ENCODE results near the gene SERPINE2.
"Not testable (repeated sequence)": the region's sequence is repeated elsewhere in the genome, so short reads cannot be mapped to it uniquely, and the experiment has no call there.

Gene SERPINE2

DNA sequence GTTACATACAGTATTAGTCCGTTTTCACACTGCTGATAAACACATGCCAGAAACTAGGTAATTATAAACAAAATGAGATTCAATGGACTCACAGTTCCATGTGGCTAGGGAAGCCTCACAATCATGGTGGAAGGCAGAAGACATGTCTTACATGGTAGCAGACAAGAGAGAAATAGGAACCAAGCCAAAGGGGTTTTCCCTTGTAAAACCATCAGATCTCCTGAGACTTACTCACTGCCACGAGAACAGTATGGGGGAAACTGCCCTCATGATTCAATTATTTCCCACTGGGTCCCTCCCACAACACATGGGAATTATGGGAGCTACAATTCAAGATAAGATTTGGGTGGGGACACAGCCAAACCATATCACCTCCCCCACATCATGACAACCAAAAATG lies 99.6 kb downstream of the SERPINE2 start:
- not testable (repeated sequence) for DNase-seq

GRCh38 chr2:223937535-223937934 lies 101.6 kb downstream of the SERPINE2 start:
- DNase-seq, result no peak

DNA sequence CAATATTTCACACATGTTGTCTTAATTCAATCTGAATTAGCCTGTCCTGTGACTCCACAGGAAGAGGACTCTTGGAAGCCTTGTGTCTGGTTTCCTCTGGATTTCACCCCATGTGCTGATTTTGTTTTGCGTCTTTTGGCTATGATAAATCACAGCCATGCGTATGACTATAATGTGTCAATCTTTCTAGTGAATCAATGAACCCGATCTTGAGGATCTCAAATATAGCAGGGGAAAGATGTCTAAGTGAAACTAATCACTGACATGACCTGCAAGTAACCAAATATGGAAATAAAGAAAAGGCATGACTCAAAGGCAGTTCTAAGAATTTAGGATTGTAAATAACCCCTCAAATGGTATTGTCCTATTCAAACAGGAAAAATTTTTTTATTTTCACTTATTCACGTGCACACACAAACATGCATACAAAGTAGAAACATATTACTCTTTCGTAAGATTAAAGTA lies 102.2 kb downstream of the SERPINE2 start:
- no peak for DNase-seq

- no peak for DNase-seq
Measured at GRCh38 chr2:223935459-223936125, 103.5 kb downstream of the SERPINE2 start.

DNA sequence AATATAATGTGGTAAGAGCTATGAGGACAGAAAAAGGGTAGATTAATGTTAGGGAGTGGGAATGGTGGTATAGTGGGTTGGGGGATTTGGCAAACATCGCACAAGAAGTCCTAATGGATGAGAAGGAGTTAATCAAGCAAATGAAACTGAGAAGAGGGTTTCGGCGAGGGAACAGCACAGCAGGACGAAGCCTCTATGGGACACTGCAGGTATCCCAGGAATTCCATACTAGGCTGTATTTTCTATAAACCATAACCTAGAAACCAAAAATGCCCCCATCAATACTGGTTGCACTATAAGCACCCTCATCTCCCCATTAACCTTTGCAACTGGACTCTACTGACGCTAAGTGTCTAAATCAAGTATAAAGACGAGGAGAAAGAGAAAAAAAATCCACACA lies 104.2 kb downstream of the SERPINE2 start:
- no peak for DNase-seq

- no peak for DNase-seq
Measured at GRCh38 chr2:223932816-223933800, 106.0 kb downstream of the SERPINE2 start.

DNA sequence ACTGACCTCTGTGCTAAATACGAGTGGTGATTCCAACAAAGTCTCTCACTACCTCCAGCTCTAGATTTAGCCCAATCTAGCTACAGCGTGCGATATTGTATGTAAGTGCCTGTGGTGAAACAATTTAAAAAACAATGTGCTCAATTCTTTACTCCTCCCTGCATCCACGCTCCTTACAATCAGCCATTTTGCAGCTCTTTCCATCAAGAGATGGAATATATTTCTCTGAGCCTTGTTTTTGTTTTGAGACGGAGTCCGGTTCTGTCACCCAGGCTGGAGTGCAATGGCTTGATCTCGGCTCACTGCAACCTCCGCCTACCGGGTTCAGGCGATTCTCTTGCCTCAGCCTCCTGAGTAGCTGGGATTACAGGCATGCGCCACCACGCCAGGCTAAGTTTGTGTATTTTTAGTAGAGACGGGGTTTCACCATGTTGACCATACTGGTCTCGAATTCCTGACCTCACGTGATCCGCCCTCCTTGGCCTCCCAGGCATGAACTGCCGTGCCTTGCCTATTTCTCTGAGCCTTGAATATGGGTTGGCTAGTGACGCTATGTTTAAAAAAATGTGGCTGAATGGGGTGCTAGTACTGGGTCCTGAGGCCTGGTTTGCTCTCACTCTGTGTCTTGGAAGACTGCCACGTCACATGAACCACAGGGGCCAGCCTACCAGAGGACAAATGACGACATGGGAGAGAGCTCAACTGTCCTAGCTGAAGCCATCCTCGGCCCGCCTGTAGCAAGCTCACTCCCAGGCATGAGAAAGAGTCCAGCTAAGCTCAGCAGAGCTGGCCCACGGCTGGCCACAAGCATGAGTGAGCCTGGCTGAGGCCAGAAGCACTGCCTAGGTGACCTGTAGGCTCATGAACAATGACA lies 108.7 kb downstream of the SERPINE2 start:
- no peak for DNase-seq

GRCh38 chr2:223929571-223930102 lies 109.4 kb downstream of the SERPINE2 start:
- peak in 1 of 2 donors; percentile 53 for DNase-seq

GRCh38 chr2:223928113-223929006 lies 110.7 kb downstream of the SERPINE2 start:
- DNase-seq, result no peak

DNA sequence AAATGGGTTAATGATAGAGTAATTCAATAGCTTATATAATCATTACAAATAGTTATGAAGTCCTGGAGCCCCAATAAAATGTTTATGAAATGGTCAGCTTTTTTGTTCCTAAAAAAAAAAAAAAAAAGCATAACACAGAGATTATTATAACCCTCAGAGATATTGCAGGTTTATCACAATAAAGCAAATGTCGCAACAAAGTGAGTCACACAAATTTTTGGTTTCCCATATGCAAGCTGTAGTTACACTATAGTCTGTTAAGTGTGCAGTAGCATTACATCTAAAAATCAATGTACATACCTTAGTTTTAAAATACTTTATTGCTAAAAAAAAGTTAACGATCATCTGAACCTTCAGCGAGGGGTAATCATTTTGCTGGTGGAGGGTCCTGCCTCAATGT lies 114.0 kb downstream of the SERPINE2 start:
- DNase-seq, result no peak

Measured in CD4-positive, alpha-beta T cell treated with Interferon alpha-2 for 1 hour (primary cell).